C1 segment of cervical spinal cord (tissue), 14 donors: ENCODE data around the gene LETM1.
A peak's percentile ranks its signal among the peaks of the same experiment; 100 is the strongest.

Experiments used
- DNase-seq, 14 donors: peaks; one replicate each; lab custom pipeline; 2025; lab: John Stamatoyannopoulos, UW

The LETM1 gene

GRCh38 chr4:1856071-1856942 is at the start of gene LETM1:
Gene LETM1, minus strand, starts transcription at chr4:1856156. Its CDS starts 206 bp downstream, at chr4:1855950.
- peak; percentile 65 to 97 (median 92) for DNase-seq

DNA sequence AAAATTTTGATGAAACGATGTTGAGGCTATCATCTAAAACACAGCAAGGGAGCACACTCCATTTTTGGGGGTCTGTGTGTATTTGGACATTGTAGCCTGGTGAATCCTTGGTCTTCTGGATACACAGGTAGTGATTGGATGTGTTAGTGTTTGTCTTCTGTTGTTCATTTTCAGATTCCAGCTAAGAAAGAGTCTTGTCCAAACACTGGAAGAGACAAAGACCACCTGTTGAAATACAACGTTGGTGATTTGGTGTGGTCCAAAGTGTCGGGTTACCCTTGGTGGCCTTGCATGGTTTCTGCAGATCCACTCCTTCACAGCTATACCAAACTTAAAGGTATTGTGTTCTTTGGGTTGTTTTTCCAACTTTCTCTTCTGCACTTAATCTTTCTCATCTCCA is 48.1 kb upstream of the LETM1 start:
- DNase-seq = no peak

GRCh38 chr4:1903035-1903434 is 47.1 kb upstream of the LETM1 start:
- no peak for DNase-seq

DNA sequence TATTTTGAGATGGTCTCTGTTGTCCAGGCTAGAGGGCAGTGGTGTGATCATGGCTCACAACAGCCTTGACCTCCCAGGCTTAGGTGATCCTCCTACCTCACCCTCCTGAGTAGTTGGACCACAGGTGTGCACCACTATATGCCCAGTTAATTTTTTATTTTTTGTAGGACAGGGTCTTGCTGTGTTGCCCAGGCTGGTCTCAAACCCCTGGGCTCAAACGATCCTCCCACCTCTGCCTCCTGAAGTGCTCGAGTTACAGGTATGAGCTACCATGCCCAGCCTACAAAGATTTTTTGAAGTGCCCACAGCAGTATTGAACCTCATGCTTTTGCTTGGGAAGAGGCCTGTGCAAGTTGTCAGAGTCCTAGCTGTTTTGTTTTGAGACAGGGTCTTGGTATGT is 46.3 kb upstream of the LETM1 start:
- no peak for DNase-seq

DNA sequence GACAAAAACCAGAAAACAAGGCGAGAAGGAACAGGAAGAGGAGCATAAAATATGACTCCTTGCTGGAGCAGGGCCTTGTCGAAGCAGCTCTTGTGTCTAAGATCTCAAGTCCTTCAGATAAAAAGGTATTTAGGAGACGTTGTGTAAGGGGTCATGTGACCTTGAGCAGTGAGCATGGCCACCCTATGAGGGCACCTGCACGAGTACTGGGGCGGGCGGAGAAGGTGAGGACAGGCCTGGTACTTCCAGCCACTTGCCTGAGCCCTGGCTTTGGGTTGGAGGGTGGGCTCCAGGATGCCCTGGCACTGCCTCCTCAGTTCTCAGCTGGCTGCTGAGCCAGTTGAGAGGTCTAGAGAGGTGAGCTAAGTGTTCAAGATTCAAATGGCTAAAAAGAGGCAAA is 45.2 kb upstream of the LETM1 start:
- no peak for DNase-seq

DNA sequence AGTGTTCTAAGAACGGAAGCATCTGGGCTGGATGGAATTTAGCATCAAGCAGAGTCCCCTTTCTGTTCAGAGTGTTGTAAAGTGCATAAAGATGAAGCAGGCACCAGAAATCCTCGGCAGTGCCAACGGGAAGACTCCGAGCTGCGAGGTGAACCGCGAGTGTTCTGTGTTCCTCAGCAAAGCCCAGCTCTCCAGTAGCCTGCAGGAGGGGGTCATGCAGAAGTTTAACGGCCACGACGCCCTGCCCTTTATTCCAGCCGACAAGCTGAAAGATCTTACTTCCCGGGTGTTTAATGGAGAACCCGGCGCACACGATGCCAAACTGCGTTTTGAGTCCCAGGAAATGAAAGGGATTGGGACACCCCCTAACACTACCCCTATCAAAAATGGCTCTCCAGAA is 44.7 kb upstream of the LETM1 start:
- DNase-seq = no peak

DNA sequence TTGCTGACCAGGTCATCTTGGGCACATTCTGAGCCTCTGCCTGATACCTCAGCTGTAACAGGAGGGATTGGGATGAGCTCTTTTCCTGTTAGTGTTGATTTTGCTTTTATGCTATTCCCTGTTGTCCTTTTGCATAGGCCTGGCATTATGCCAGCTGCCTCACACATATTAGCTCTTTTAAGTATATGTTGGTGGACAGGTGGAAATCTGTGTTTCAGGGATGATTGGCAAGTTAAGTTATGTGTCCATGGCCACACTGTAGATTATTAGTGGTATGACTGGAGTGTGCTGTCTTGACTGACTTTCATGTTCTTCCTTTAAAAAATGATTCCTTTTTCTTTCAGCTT is 44.1 kb upstream of the LETM1 start:
- no peak for DNase-seq

GRCh38 chr4:1899149-1900086 is 43.5 kb upstream of the LETM1 start:
- DNase-seq = peak in 11 of 14 donors; percentile 14 to 66 (median 33)

GRCh38 chr4:1898681-1899080 is 42.7 kb upstream of the LETM1 start:
- no peak for DNase-seq

GRCh38 chr4:1898007-1898406 is 42.1 kb upstream of the LETM1 start:
- no peak for DNase-seq

DNA sequence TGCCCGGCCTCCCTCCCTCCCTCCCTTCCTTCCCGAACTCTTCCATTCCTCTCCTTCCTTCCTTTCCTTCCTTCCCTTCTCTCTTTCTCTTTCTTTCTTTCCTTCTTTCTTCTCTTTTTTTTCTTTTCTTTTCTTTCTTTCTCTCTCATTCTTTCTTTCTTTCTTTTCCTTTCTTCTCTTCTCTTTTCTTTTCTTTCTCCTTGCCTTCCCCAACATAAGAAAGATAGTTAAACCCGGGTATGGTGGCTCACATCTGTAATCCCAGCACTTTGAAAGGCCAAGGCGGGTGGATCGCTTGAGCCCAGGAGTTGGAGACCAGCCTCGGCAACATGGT is 40.7 kb upstream of the LETM1 start:
- no peak for DNase-seq

GRCh38 chr4:1895971-1896657 is 40.2 kb upstream of the LETM1 start:
- DNase-seq = no peak

DNA sequence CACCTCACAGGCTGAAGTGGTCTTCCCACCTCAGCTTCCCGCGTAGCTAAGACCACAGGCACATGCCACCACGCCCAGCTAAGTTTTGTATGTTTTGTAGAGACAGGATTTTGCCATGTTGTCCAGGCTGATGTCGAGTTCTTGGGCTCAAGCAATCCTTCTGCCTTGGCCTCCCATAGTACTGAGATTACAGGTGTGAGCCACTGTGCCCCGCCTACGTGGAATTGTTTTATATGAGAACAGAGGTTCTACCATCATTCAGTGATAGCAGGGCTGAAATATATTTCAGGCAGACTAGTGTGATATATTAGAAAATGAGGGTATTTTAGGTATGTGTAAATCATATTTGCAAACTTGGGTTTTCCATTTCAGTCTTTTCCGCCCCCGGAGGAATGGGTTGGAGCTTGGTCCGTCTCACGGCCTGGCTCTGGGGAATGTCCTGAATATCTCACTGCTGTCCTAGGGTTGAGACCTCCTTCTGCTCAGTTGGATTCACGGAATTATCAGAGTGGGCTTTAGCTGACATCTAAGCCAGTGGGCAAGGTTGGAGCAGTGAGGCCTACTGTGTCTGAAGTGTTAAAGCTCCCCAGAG is 35.1 kb upstream of the LETM1 start:
- no peak for DNase-seq

DNA sequence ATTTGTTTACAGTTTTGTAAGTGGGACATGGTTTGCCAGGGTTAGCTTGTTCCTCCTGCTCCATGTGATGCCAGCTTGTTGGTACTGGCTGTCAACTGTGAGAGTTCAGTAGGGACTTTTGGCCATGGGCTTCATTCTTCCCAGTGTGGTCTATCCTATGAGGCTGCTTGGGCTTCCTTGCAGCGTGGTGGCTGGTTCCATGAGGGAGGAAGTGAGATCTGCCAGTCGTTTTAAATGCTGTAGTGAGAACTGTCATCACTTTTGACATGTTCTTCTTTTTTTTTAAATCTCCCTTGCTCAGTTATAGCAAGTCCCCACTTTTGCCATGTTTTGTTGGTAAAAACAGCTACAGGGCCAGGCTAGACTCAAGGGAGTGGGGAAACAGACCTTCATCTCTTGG is 31.1 kb upstream of the LETM1 start:
- DNase-seq = no peak

DNA sequence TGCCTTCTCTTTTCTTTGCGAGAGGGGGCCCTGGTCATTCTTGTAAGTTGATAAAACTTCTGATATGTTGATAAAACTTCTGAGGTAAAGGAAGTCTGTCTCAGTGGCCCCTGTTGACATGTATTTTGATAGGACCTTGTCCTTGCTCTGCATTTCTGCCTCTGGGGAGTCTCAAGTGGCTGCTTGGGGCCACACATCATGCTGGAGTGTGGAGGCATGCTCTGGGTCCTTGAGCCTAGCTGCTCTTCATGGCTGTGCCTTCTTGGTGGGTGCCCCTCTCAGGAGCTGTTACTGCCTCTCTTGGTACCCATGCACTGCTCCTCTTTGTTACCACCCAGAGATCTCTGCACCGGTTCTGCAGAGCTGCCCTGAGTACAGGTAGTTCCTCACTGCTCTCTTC is 29.5 kb upstream of the LETM1 start:
- DNase-seq = no peak

DNA sequence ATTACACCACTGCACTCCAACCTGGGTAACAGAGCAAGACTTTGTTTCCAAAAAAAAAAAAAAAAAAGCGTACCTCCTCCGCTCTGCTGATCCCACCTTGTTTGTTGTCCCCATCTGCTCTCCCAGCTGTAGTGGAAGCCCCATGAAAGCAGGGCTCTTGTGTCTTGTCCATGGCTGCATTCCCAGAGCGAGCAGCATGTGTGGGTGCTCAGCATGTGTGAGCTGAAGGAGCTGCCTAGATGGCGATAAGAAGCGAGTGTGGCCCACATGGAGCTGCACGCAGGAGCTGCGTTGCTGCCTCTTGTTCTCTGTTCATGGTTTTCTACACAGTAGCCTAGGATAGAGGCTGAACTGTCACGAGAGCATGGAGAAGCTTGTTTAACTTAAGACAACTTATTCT is 27.6 kb upstream of the LETM1 start:
- no peak for DNase-seq

- DNase-seq = no peak
These were observed 26.9 kb upstream of the LETM1 start for GRCh38 chr4:1882850-1883271.

- DNase-seq = no peak
These were observed 24.4 kb upstream of the LETM1 start for GRCh38 chr4:1880332-1880731.

GRCh38 chr4:1879485-1879884 is 23.5 kb upstream of the LETM1 start:
- DNase-seq = no peak

GRCh38 chr4:1874201-1874600 is 18.2 kb upstream of the LETM1 start:
- no peak for DNase-seq

- no peak for DNase-seq
These were observed 17.8 kb upstream of the LETM1 start for GRCh38 chr4:1873776-1874175.

DNA sequence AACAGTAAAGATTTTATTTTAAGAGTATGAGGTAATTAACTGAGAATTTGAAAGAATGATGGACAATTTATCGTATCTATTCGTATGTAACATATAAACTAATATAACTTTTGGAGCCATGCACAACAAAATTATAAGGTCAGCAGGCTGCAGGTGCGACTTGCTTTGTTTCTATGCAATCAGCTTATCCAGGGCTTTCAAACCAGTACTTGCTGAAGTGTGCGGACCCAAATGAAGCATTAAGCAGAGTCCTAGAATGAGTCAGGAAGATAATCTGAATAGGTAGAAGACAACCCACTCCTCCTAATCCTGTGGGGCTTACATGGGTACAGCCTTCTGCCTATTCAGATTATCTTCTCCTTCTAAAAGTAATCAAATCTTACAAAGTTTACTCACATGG is 17.3 kb upstream of the LETM1 start:
- DNase-seq = no peak
